GM12875 (cell line): ENCODE results near the gene KCNK2.

ENCODE experiments used
- H3K4me3 ChIP-seq: one replicate; pipeline ENCODE4 v1.5.1; 2011; ENCODE audit warnings: low read depth, low read length, control low read depth
- TF ChIP-seq, protein P1 (sequence below): IDR thresholded peaks from 2 replicates; pipeline ENCODE4 v1.5.1; 2011; ENCODE audit warnings: low read depth, mild to moderate bottlenecking, control low read depth, inconsistent platforms, low read length, moderate library complexity, borderline replicate concordance; ENCODE audit not compliant: insufficient read depth

The KCNK2 gene, protein sequence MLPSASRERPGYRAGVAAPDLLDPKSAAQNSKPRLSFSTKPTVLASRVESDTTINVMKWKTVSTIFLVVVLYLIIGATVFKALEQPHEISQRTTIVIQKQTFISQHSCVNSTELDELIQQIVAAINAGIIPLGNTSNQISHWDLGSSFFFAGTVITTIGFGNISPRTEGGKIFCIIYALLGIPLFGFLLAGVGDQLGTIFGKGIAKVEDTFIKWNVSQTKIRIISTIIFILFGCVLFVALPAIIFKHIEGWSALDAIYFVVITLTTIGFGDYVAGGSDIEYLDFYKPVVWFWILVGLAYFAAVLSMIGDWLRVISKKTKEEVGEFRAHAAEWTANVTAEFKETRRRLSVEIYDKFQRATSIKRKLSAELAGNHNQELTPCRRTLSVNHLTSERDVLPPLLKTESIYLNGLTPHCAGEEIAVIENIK

DNA sequence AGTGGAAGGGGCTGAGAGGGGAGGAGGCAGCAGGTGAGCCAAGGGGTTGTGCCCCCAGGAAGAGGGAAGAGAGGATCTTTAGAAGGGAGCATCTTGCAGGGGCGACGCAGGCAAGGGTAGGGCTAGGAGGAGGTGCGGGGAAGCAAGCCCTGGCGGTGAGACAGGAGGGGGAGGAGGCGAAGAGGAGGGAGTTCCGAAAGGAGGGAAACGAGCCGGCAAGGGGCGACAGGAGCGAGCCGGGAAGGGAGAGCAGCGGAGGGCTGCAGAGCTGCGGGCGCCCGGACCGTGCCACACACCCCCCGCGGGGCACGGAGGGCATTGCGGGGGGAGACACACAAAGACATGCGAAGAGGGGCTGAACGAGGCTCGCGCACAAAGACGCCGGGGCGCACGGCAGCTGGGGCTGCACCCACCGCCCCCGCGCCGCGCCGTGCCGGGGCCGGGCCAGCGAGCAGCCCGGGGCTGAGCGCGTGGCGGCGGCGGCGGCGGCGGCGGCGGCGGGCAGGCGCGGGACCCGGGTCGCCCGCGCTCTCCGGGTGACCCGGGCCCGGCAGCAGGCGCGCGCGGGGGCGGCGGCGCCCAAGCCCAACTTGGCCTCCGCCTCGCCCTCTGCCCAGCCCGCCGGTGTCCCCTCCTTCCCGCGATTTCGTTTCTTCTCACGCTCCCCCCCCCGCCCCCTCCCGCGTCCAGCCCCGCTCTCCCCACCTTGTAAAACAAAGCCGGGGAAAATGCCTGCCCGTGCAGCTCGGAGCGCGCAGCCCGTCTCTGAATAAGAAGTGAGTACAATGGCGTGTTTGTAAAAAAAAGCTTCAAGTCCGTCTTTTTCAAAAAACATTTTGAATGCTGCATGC is at the start of gene KCNK2:
Gene KCNK2 (plus strand): TSS at position 206 of the 851 bp plus-strand sequence. CDS start 649 bp downstream, outside the sequence.
- no peak within 1 kb of the TSS for H3K4me3 ChIP-seq
- TF ChIP-seq, protein P1, sequence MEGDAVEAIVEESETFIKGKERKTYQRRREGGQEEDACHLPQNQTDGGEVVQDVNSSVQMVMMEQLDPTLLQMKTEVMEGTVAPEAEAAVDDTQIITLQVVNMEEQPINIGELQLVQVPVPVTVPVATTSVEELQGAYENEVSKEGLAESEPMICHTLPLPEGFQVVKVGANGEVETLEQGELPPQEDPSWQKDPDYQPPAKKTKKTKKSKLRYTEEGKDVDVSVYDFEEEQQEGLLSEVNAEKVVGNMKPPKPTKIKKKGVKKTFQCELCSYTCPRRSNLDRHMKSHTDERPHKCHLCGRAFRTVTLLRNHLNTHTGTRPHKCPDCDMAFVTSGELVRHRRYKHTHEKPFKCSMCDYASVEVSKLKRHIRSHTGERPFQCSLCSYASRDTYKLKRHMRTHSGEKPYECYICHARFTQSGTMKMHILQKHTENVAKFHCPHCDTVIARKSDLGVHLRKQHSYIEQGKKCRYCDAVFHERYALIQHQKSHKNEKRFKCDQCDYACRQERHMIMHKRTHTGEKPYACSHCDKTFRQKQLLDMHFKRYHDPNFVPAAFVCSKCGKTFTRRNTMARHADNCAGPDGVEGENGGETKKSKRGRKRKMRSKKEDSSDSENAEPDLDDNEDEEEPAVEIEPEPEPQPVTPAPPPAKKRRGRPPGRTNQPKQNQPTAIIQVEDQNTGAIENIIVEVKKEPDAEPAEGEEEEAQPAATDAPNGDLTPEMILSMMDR: no peak

DNA sequence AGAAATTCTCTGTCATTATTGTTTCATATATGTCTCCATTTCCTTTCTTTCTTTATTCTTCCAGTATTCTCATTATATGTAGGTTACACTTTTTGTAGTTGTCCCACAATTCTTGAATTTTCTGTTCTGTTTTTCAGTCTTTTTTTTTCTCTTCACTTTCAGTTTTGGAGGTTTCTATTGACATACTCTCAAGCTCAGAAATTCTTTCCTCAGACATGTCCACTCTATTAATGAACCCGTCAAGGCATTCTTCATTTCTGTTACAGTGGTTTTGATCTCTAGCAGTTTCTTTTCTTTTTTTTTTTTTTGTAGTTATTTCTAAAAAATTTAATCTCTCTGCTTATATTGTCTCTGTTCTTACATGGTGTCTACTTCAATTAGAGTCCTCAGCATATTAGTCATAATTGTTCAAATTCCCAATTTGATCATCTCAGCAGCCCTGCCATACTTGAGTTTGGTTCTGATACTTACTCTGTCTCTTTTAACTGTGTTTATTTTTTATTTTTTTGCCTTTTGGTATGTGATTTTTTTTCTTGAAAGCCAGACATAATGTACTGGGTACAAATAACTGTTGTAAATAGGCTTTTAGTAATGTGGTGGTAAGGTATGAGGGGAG is 49.5 kb upstream of the KCNK2 start:
- TF ChIP-seq, protein P1: no peak
- H3K4me3 ChIP-seq: no peak overlapping the region

DNA sequence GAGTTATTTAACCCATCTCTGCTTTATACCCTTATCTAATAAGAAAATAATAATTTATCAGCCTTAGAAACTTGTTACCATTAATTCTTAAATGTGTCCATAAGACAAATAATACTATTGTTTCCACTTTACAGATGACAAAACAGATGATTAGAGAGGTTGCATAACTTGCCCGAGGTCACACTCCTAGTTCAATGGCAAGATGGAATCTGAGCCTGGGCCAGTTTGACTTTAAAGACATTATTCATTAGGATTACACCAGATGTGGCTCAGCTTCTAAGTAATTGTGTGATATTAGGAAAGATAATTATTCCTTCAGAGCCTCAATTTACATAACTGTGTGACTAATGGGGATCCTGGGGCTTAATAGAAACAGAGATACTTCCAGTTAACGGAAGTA is 42.3 kb upstream of the KCNK2 start:
- no peak overlapping the region for H3K4me3 ChIP-seq
- TF ChIP-seq, protein P1: no peak

DNA sequence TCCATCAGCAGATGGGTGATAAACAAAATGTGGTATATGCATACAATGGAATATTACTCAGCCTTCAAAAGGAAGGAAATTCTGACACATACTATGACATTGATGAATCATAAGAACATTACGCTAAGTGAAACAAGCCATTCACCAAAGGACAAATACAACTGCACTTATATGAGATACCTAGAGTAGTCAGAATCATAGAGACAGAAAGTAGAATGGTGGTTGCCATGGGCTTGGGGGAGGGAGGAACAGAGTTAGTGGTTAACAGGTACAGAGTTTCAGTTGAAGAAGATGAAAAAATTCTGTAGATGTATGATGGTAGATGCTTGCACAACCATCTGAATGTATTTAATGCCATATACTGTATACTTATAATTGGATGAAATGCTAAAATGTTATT is 39.1 kb upstream of the KCNK2 start:
- TF ChIP-seq, protein P1: no peak
- no peak overlapping the region for H3K4me3 ChIP-seq

DNA sequence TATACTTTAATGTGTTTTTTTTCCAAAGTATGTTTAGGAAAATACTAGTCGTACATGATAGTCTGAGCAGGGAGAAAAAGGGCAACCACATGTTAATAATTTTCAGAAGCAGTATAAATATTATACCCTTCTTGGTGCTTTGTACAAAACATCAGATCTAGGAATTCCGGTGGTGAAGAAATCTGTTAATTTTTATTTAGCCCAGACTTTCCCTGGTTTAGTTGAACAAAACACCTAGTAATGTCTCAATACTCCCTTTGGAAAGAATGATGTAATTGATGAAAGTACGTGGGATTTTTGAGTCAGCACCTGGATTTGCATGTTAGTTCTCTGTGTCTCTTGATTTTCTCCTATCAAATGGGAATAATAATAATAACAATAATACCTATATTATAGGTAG is 38.4 kb upstream of the KCNK2 start:
- TF ChIP-seq, protein P1: no peak
- no peak overlapping the region for H3K4me3 ChIP-seq

DNA sequence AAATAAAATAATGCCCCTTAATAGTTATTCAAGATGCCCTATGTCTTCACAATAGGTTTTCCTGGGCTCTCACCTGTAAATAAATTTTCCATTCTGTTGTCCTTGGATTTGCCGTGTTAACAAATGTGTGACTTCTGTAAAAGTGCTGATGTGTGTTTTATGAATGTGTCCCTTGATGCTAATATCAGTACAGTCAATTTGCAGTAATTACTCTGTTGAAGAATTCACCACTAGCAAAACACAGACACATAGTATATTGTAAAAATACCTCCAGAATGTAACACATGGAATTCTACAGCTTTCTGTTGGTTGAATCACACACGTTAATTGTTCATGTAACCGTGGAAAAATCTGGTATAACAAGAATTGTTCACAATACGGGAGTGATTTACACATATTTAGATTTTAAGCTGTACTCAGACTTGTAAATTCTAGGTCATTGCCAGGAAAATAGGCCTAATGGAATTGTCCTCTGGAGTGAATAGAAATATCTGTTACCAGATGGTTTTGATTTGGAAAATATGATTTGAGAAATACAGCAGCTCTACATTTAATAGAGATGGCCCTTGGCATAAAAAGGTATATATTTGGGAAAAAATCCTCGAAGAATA is 36.7 kb upstream of the KCNK2 start:
- TF ChIP-seq, protein P1: no peak
- no peak overlapping the region for H3K4me3 ChIP-seq
